Measurements from ENCODE around the gene INSYN2A.
A peak's percentile ranks its signal among the peaks of the same experiment; 100 is the strongest.

Gene INSYN2A

DNA sequence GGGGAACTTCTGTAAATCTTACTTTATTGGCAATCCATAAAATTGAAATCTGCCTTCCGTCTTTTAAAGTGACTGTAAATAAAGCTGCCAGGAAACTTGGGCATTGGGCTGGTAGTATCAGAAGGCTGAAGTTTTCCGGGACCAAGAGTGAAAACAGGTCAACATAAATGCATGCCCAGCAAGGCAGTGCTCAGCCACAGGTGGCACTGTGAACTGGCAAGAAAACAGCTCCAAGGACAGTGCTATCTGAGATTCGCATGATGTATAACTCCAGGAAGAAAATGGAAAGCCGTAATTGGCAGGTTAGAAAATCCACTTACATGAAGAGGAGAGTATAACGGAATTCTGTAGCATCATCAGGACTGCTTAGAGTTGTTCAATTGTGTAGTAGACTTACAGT, 1.9 kb upstream of the INSYN2A start:
- in situ Hi-C loops (cut with HindIII; ENCODE audit: low sequenced_read_pairs), result no loop called here
- H3K4me3 ChIP-seq (ENCODE audit: low read depth, low read length), result no peak overlapping the region
- no peak for DNase-seq (ENCODE audit: low read depth, low spot score)
- TF ChIP-seq CTCF (IDR thresholded peaks at IDR 0.05; ENCODE audit: low read depth, low read length), result peak; percentile 15

GRCh38 chr10:127197154-127197432, 702 bp upstream of the INSYN2A start:
- no peak for DNase-seq (ENCODE audit: low read depth, low spot score)
- H3K4me3 ChIP-seq (ENCODE audit: low read depth, low read length), result peak overlapping the region; percentile 43
- in situ Hi-C loops (cut with HindIII; ENCODE audit: low sequenced_read_pairs), result no loop called here
- TF ChIP-seq CTCF (IDR thresholded peaks at IDR 0.05; ENCODE audit: low read depth, low read length), result no peak

DNA sequence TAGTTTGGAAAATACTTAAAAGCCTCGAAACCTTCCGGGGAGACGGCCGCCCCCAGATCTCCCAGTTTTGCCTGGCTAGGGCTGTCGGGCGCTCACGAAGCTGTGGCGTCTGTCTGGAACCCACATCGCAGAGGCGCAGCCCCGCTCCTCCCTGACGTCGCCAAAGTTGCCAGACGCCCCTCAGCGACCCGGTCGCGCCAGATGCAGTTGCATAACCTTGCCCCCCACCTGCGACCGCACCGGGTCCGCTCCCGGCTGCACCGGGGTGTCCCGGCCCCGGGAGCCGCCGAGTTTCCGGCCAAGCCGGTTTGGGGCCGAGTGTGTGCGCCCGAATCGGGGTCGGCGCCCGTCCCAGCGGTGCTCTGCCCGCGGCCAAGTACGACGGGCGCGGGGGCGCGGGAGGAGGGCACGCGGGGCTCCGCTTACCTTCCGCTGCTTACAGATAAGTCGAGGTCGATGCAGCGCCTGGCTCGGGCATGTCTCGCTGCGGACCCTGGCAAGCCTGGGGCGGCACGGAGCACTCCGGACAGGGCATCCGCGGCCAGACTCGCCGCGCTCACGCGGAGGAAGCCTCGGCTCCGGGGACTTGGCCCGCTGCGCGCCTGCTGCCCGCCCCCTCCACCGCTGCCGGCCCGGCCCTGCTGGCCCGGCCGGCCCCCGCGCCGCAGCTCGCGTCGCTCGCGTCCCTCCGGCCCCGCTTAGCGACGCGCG, 665 bp downstream of the INSYN2A start:
- in situ Hi-C loops (cut with HindIII; ENCODE audit: low sequenced_read_pairs), result no loop called here
- TF ChIP-seq CTCF (IDR thresholded peaks at IDR 0.05; ENCODE audit: low read depth, low read length), result no peak
- DNase-seq (ENCODE audit: low read depth, low spot score), result peak; percentile 19
- H3K4me3 ChIP-seq (ENCODE audit: low read depth, low read length), result peak overlapping the region; percentile 32

GRCh38 chr10:127195041-127195506, 1.3 kb downstream of the INSYN2A start:
- no peak for DNase-seq (ENCODE audit: low read depth, low spot score)
- in situ Hi-C loops (cut with HindIII; ENCODE audit: low sequenced_read_pairs), result no loop called here
- peak overlapping the region; percentile 32 for H3K4me3 ChIP-seq (ENCODE audit: low read depth, low read length)
- no peak for TF ChIP-seq CTCF (IDR thresholded peaks at IDR 0.05; ENCODE audit: low read depth, low read length)

- DNase-seq (ENCODE audit: low read depth, low spot score), result no peak
- no peak for TF ChIP-seq CTCF (IDR thresholded peaks at IDR 0.05; ENCODE audit: low read depth, low read length)
- H3K4me3 ChIP-seq (ENCODE audit: low read depth, low read length), result no peak overlapping the region
- in situ Hi-C loops (cut with HindIII; ENCODE audit: low sequenced_read_pairs), result no loop called here
Measured at GRCh38 chr10:127194599-127194998, 1.8 kb downstream of the INSYN2A start.

GRCh38 chr10:127194111-127194510, 2.3 kb downstream of the INSYN2A start:
- no peak for DNase-seq (ENCODE audit: low read depth, low spot score)
- TF ChIP-seq CTCF (IDR thresholded peaks at IDR 0.05; ENCODE audit: low read depth, low read length), result no peak
- in situ Hi-C loops (cut with HindIII; ENCODE audit: low sequenced_read_pairs), result no loop called here
- no peak overlapping the region for H3K4me3 ChIP-seq (ENCODE audit: low read depth, low read length)

Measured in astrocyte of the spinal cord (primary cell).